Measurements from ENCODE around the gene KCNB1.

KCNB1 gene

DNA sequence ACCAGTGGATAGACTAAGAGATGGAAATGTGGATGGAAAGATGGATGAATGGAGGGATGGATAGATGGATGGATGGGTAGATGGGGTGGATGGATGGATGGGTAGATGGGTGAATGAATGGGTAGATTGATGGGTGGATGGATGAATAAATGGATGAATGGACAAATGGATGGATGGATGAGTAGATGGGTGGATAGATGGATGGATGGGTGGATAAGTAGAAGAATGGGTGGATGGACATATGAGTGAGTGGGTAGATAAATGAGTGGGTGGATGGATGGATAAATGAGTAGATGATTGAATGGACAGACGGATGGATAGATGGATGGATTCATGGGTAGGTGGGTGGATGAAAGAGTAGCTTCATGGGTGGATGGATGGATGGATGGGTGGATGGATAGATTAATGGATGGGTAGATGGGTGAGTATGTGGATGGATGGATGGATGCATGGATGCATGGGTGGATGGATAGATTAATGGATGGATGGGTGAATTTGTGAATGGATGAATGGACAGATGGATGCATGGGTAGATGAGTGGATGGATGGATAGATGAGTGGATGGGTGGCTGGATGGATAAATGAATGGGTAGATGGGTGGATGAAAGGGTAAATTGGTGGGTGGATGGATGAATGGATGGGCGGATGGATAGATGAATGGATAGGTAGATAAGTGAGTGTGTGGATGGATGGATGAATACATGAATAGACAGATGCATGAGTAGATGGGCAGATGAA is 29.5 kb upstream of the KCNB1 start:
- H3K27ac ChIP-seq: no peak overlapping the region
- no peak for TF ChIP-seq ZFX (IDR thresholded peaks at IDR 0.05)
- TF ChIP-seq, protein P1, sequence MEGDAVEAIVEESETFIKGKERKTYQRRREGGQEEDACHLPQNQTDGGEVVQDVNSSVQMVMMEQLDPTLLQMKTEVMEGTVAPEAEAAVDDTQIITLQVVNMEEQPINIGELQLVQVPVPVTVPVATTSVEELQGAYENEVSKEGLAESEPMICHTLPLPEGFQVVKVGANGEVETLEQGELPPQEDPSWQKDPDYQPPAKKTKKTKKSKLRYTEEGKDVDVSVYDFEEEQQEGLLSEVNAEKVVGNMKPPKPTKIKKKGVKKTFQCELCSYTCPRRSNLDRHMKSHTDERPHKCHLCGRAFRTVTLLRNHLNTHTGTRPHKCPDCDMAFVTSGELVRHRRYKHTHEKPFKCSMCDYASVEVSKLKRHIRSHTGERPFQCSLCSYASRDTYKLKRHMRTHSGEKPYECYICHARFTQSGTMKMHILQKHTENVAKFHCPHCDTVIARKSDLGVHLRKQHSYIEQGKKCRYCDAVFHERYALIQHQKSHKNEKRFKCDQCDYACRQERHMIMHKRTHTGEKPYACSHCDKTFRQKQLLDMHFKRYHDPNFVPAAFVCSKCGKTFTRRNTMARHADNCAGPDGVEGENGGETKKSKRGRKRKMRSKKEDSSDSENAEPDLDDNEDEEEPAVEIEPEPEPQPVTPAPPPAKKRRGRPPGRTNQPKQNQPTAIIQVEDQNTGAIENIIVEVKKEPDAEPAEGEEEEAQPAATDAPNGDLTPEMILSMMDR (conservative IDR thresholded peaks at IDR 0.05): no peak

DNA sequence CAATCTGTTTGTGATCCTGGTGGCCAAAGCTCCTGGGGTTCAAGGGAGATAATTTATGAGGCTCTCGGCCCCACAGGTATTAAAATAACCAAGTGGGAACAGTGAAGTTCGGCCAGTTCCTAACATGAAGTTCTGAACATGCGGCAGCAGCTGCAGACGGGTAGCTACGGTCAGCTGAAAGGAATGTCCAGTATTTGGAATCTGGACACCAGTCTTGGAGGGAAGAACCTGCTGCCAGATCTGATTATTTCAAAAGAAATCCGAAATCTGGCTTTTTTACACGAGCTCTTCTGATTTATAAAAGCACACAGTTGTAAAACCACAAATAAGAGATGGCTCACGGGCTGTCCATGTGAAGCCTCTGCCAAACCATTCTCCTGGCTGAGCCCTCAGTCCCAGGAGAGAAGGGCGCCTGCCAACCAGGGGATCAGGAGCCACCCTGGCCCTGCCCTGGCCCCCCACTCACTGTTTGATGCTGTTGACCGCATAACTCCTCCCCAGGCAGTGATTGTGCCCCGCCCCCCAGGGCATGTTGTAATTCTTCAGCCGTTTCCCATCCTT is 28.2 kb upstream of the KCNB1 start:
- TF ChIP-seq, protein P1 (conservative IDR thresholded peaks at IDR 0.05): no peak
- TF ChIP-seq ZFX (IDR thresholded peaks at IDR 0.05): no peak
- no peak overlapping the region for H3K27ac ChIP-seq

DNA sequence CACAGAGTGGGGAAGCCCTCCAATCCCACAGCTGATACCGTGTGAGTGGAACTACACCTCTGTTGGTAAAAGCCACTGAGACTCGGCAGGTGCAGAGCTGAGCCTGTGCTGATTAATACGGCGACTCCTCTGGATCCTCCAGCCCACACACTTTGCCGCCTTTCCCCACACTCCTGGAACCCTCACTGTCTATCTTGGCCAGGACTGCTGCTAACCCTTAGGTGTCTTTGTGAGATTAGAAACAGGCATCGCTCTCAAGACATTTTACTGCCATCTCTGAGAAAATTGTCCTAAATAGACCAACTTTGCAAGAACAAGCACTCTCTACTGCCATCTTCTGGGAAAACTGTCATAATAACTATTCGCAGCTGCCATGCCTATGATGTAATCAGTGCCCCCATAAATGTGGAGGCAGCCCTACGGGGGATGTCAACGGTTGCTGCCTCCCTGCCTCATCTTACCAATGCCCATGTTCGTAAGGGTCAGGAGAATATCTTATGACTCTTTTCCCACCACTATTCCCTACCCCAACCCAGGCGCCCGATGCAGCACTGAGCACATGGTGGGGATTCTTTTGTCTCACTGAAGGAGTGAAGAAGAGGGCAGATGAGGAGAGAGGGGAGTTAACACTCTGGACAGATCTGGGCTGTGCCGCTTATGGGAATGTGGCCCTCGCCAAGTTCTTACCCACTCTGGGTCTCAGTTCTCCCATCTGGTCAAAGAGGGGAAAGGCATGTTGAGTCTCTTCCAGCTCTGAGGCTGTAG is 26.1 kb upstream of the KCNB1 start:
- TF ChIP-seq ZFX (IDR thresholded peaks at IDR 0.05): no peak
- TF ChIP-seq, protein P1 (conservative IDR thresholded peaks at IDR 0.05): peak; percentile 78
- H3K27ac ChIP-seq: no peak overlapping the region

DNA sequence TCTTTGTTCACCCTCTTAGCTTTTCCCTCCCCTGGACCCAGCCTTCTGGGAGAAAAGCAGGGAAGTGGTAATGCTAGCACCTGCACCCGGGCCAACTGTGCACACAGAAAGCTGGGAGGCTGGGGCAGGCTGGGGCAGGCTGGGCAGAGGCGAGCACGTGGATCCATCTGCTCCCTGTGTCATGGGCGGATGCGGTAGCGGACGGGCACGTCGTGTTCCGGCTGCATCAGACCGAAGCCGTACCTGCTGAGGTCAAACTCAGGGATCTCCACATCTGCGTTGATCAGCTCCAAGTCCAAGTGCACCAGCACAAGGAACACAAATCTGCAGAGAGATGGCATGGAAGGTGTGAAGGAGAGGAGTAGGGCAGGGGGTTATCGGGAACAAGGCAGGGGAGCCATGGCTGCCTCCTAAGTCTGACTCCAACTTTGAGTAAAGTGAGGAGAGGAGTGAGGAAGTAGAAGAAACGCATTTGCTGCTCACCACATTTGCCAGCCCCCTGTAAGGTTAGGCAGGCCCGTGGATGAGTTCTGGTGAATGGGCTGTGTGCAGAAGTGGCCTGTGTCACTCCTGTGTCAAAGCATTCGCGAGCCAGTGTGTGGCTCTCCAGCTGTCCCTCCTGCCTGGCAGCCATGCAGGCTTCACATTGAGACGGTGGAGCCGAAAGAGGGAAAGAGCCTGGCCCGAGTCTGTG is 25.4 kb upstream of the KCNB1 start:
- H3K27ac ChIP-seq: no peak overlapping the region
- TF ChIP-seq, protein P1 (conservative IDR thresholded peaks at IDR 0.05): no peak
- TF ChIP-seq ZFX (IDR thresholded peaks at IDR 0.05): no peak

DNA sequence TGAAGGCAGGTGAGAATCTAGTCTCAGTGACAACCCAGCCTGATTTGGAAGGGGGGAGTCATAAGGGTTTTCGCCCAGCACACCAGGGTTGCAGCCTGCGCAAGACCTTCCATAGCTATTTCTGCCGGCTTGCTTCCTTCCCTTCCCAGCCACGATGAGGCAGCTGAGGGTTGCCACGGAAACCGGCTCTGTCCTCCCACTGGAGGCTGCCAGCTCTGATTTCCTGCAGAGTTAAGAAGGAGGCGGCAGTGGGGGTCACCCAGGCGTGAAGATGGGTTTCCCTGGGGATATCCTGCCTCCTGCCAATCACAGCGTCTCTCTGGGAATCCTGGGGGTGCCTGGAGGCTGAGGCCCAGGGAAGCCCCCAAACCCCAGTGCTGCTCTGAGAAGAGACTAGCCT is 23.1 kb upstream of the KCNB1 start:
- H3K27ac ChIP-seq: no peak overlapping the region
- TF ChIP-seq ZFX (IDR thresholded peaks at IDR 0.05): no peak
- TF ChIP-seq, protein P1 (conservative IDR thresholded peaks at IDR 0.05): no peak

DNA sequence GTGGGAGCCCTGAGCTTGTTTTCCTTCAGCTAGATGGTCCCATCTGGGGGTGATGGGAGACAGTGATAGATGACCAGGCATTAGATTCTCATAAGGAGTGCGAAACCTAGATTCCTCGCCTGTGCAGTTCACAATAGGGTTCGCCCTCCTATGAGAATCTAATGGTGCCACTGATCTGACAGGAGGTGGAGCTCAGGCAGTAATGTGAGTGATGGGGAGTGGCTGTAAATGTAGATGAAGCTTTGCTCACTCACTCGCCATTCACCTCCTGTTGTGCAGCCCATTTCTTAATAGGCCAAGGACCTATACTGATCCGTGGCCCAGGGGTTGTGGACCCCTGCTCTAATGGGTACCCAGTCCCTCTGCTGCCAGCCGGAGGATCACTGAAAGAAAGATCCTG is 20.7 kb upstream of the KCNB1 start:
- no peak for TF ChIP-seq ZFX (IDR thresholded peaks at IDR 0.05)
- TF ChIP-seq, protein P1 (conservative IDR thresholded peaks at IDR 0.05): no peak
- no peak overlapping the region for H3K27ac ChIP-seq
